Stimulated activated CD8-positive, alpha-beta memory T cell treated with anti-CD3 and anti-CD28 coated beads, Interleukin-4, amount 100 ng/mL, for 24 hours (primary cell): ENCODE results near the gene PSMB8.
"Not testable (repeated sequence)": the region's sequence is repeated elsewhere in the genome, so short reads cannot be mapped to it uniquely, and the experiment has no call there.

Experiments used
- DNase-seq: peaks from one replicate; pipeline ENCODE4 v3.0.0-alpha.2; 2020; ENCODE audit warnings: low read depth

The PSMB8 gene

GRCh38 chr6:32836873-32837272, 7.0 kb downstream of the PSMB8 start:
- DNase-seq, result no peak

- DNase-seq, result no peak
Observed at GRCh38 chr6:32835167-32835893, 8.5 kb downstream of the PSMB8 start.

- DNase-seq, result no peak
Observed at GRCh38 chr6:32833664-32834063, 10.2 kb downstream of the PSMB8 start.

GRCh38 chr6:32832535-32832934, 11.3 kb downstream of the PSMB8 start:
- no peak for DNase-seq

- DNase-seq, result no peak
Observed at GRCh38 chr6:32830936-32831335, 12.9 kb downstream of the PSMB8 start.

- DNase-seq, result no peak
Observed at GRCh38 chr6:32830017-32830416, 13.8 kb downstream of the PSMB8 start.

GRCh38 chr6:32829495-32829894, 14.4 kb downstream of the PSMB8 start:
- DNase-seq, result no peak

- DNase-seq, result no peak
Observed at GRCh38 chr6:32827025-32827424, 16.8 kb downstream of the PSMB8 start.

- no peak for DNase-seq
Observed at GRCh38 chr6:32825966-32826365, 17.9 kb downstream of the PSMB8 start.

GRCh38 chr6:32819729-32820128, 24.1 kb downstream of the PSMB8 start:
- no peak for DNase-seq

GRCh38 chr6:32818867-32819266, 25.0 kb downstream of the PSMB8 start:
- no peak for DNase-seq

- DNase-seq, result no peak
Observed at GRCh38 chr6:32816746-32817204, 27.1 kb downstream of the PSMB8 start, which contains the start of gene HLA-DOB. Gene HLA-DOB (minus strand): TSS chr6:32817002. CDS start chr6:32816951, 51 bp downstream.

- DNase-seq, result no peak
Observed at GRCh38 chr6:32815996-32816395, 27.9 kb downstream of the PSMB8 start.

- DNase-seq, result no peak
Observed at GRCh38 chr6:32815115-32815514, 28.7 kb downstream of the PSMB8 start.

- DNase-seq, result no peak
Observed at GRCh38 chr6:32814145-32814544, 29.7 kb downstream of the PSMB8 start.

GRCh38 chr6:32809171-32809570, 34.7 kb downstream of the PSMB8 start:
- no peak for DNase-seq

- no peak for DNase-seq
Observed at GRCh38 chr6:32807020-32807580, 36.7 kb downstream of the PSMB8 start.

- not testable (repeated sequence) for DNase-seq
Observed at GRCh38 chr6:32805404-32805803, 38.4 kb downstream of the PSMB8 start.

- no peak for DNase-seq
Observed at GRCh38 chr6:32803416-32803815, 40.4 kb downstream of the PSMB8 start.

GRCh38 chr6:32799740-32800139, 44.1 kb downstream of the PSMB8 start:
- DNase-seq, result no peak

- no peak for DNase-seq
Observed at GRCh38 chr6:32799168-32799567, 44.7 kb downstream of the PSMB8 start.

GRCh38 chr6:32796848-32797776, 46.7 kb downstream of the PSMB8 start:
- DNase-seq, result peak; percentile 63

- DNase-seq, result no peak
Observed at GRCh38 chr6:32794510-32794909, 49.3 kb downstream of the PSMB8 start.
